ENCODE data around the gene ZNF862.
"Not testable (repeated sequence)": the region's sequence is repeated elsewhere in the genome, so short reads cannot be mapped to it uniquely, and the experiment has no call there.

The ZNF862 gene

DNA sequence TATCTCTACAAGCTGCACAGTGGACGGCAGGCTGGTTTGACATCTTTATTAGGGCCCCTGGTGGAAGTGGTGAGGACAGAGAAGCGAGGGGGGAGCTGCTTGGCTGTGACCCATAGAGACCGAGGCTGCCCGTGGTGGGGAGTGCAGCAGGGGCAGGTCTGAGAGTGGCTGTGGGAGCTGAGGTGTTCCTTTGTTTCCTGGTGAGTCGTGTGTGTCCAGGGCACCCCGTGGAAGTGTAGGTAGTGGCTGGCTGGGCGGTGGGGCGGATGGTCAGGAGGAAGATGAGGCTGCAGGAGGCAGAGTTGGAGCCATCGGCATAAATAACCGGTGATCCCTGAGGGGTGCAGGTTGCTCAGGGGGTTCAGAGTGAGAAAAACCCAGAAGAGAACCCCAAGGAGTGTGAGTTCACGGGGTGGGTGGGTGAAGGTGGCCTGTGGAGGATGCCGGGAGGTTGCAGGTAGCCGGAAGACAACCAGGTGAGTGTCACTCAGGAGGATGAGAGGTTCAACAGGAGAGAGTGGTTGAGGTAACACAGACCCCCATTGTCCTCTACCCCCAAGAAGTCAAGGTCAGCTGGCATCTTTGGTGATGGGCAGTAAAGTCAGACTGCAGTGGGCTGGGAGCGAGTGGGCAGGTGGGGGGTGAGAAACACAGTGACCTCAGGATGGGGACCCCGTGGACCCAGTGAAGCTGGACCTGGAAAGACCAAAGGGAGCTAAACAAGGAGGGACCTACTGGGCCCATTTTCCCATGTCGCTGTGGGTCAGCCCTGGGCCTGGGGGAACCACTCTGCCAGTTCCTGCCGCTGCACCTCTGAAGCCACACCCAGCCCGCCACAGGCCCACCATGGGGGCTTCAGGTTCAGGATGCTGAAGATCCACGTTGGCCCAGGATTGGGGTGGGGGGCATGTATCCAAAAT, 43.4 kb downstream of the ZNF862 start:
- DNase-seq (ENCODE audit: low read depth) = no peak

DNA sequence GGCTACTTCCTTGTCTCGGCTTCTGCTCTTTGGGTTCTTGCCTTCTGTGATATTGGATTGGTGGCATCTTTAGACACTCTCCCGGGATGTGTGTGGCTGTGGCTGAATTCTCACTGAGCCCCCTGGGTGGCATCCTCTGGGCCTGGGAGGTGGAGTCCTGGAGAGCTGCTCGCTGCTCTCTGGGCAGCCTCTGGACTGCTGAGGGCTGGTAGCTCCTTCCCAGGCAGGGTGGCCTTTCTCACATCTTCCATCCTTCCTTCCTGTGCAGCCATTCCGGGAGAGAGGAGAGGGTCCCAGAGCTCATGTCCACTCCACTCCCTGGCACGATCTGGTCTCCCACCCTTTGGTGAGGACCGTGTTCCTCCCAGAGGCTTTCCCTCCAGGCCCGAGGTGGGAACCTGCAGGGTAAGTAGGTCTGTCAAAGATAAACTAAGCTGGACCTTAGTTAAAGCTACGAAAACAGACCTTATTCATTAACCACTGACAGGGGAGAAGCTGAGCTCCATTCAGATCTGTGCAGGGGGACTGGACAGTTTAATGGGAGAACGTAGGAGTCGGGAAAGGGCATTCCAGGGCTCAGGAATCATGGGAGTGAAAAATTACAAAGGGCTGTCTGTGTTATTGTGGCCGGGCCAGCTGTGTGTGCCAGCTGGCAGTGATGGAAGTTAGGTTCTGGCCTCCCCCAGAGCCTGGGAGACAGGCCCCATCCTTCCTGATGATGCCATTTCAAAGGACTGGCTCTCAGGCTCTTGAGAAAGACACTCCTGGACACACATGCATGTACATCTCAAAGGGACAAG, 44.3 kb downstream of the ZNF862 start:
- no peak for DNase-seq (ENCODE audit: low read depth)

DNA sequence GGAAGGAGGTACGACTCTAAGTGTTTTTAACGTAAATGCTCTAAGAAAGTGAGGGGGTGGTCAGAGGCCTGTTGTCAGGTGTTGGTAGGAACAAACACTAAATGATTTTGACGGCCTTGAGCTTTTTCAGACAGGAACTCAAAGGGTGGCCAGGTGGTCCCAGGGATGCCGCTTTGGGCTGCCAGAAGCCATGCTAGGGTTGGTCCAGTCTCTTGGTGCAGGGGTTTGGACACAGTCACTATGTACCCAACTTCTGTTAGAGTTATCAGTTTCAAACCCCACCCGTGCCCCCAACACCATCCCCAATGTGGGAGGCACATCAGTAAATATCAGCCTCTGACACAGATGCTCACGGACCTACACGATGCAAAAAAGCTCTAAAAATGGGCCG, 44.9 kb downstream of the ZNF862 start:
- DNase-seq (ENCODE audit: low read depth) = no peak

DNA sequence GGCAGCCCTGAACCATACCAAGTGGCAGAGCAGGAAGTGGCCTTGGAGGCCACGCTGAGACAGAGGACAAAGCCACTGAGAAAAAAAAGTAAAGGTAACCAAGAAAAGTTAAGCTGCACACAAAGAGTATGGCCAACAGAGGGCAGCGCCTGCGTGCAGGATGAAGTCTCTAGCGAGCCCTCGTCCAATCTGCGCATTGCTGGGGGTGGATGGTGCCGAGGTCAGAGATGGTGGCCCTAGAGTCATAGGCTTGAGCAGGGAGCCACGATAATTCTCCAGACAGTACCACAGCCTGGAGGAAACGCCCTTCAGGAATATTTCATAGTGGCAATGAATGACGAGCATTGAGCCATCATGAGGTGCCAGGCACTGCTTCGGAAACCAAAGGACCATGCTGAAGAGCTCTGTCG, 45.3 kb downstream of the ZNF862 start:
- no peak for DNase-seq (ENCODE audit: low read depth)

DNA sequence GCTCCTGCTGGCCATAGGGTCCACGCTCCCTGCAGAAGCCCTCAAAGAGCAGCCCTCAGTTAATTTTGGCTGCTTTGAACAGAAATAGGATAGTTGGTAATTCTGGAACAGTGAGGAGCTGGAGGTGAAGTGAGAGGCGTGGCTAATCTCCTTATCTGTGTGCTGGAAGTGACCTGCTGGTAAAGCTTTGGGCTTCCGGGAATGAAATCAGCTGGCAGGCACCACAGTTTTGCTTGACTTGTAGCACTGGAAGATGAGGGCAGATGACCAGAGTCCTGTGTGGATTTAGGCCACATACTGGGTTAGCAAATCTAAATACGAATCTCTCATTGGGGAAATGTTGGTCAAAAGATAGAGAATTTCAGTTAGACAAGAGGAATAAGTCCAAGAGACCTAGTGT, 45.8 kb downstream of the ZNF862 start:
- no peak for DNase-seq (ENCODE audit: low read depth)

DNA sequence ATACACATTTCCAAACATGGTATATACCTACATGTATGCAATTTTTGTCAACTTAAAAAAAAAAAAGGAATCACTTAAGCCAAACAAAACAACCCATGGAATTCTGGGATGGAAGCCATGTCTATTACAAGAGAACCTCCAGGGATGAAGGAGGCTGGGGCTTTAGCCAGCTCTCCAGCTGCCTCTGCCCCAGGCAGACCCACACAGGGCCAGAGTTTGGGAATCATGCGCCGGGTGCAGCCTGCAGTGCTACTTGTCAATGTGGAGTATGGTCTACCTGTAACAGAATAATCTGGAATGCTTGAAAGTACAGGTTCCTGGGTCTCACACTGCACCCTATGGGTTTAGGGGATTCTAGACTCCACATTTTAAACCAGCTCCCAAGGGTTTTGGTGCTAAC, 46.4 kb downstream of the ZNF862 start:
- no peak for DNase-seq (ENCODE audit: low read depth)

DNA sequence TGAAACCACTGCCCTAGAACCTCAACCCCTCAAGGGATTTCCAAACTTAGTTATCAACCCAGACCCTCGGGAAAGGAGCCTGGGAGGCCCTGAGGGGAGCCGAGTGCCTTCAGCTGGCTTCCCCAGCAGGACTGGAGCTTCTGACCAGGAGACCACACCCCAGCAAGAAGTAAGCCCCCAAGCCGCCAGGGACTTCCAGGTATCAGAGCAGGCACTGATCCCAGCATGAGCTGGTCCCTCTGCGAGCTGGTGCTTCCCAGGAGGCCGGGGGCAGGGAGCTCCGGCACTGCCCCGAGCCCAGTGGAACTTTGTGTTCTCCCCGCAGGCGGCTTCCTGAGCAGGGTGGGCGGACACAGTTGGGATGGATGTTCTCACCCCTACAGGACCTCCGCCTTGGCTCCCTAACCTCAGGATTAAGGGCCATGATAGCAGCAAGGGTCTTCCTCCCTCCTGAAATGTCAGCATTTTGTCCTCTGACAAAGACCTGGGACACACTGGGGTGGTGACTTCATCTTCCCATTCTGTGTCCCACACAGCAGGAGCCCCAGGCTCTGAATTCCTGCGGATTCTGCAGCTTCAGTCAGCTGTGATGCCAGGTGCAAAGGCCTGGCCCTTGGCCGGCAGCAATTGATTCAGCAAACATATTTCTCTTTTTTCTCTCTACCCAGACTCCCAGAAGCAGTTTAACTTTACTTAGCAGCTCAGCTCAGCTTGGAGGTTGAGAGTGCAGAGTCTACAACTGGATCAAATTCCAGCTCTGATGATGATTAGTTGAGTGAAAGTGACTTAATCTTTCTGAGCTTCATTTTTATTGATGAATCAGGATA, 47.2 kb downstream of the ZNF862 start:
- no peak for DNase-seq (ENCODE audit: low read depth)

DNA sequence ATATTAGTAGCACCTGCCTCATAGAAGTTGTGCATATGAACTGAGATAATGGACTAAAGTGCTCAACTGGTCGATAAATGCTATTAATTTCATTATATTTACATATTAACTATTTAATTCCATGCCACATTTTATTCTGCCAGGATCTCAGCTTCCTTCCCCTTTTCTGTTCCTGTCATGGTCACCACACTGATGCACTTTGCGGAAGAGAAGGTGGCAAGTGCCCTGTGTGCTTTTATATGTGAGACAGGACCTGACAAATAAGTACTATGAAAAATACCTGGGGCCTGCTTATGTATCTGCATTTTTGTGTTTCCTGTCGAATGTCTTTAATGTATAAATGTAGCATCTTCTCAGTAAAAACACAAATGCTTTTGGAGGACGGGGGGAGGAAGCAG, 47.8 kb downstream of the ZNF862 start:
- no peak for DNase-seq (ENCODE audit: low read depth)

DNA sequence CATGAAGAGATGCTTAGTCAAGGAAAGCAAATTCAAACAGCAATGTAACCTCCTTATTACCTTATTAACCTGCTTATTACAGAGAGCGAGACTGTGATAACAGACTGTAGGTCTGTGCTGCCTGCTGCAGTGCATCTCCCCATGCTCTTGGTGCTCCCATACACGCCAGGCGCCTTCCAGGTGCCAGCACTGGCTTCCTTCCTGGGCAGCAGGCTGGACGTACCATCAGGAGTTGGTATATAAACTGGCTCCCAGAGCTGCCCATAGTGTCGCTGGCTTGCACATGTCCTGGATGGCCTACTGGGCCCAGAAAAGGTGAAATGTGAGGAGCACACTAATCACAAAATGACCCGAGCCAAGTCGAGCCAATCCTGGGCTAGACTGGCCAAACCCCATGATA, 49.1 kb downstream of the ZNF862 start:
- DNase-seq (ENCODE audit: low read depth) = no peak

DNA sequence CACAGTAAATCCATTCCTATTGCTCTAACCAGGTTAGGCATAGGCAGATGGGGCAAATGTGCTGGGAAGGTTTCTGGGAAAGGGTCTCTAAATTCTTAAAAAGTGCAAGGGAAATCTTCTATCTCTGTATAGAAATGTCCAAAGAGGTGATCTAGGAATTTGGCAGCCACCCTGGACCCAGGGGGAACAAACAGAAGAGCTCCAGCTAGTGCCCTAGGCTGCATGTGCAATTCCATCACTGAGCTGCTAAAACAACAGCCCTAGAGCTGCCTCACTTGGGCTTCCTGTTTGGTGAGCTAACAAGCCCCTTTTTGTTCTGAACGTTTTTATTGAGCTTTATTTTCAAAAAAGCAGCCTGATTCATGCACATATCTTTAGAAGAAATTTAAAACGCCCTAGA, 52.5 kb downstream of the ZNF862 start:
- DNase-seq (ENCODE audit: low read depth) = not testable (repeated sequence)

DNA sequence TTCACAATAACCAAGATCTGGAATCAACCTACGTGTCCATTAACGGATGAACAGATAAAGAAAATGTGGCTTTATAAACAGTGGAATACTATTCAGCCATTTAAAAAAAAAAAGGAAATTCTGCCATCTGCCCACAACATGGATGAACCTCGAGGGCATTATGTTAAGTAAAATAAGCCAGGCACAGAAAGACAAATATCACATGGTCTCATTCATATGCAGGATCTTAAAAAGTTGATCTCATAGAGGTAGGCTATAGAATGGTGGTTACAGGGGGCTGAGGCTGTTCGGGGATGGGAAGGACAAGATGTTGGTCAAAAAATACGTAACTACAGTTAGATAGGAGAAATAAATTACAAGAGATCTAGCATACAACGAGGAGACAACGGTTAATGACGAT, 56.8 kb downstream of the ZNF862 start:
- DNase-seq (ENCODE audit: low read depth) = not testable (repeated sequence)

DNA sequence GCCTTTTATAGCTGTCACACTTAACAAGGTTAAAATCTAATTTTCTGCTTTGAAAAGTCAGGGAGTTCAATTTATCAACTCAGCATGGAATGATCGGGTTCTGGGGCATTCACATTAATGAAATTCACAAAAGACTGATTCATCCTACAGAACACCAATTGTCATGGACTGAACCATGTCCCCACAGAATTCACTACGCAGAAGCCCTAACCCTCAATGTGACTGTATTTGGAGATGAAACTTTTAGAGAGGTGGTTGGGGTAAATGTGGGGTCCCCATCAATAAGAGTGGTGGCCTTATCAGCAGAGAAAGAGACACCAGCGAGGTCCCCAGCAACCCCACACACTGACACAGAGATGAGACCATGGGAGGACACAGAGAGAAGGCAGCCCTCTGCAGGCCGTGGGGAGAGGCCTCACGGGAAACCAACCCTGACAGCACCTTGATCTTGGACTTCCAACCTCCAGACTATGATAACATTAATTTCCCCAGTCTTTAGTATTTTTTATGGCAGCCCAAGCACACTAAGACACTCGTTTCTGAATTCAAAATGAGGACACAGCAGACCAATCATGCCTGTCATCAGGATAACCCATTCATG, 69.7 kb downstream of the ZNF862 start:
- DNase-seq (ENCODE audit: low read depth) = not testable (repeated sequence)

DNA sequence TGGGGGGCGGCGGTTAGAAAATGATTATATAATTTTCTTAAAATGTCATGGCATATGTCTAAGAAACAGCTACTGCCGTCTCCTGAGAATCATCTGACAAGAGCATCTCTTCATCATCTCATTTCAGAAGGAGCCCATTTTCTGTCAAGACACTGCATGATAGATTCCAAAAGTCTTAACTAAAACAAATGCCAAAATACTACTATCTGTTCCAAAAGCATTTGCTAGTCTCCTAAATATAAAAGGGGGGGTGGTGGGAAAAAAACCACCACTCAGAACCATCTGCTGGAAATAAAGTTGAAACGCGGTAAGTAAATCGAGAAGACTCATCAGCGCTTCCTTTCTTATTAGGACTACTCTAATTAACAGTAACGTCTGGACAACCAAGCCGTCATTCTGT, 72.0 kb downstream of the ZNF862 start:
- not testable (repeated sequence) for DNase-seq (ENCODE audit: low read depth)

DNA sequence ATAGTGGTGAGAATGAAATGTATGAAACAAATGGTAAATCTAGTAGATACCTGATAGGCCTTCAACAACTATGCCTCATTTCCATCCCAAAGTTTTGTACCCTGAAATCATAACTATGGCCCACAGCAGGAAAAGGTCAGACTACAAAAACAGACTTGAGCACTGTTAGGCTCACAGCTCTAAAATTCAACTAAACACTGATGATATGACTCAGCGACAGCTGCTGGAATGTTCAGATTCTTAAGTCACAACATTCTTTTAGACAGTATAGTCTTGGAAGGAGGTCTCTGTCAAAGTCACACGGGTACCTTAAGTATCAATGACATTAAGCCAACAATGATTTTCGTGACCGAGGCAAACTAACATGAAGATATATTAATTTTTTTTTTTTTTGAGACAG, 74.0 kb downstream of the ZNF862 start:
- not testable (repeated sequence) for DNase-seq (ENCODE audit: low read depth)

Measured in stimulated activated CD8-positive, alpha-beta memory T cell treated with anti-CD3 and anti-CD28 coated beads, Interleukin-7, amount 100 ng/mL, for 24 hours (primary cell).